GM19035 (cell line): ENCODE results near the gene LDLRAD3.
A peak's percentile ranks its signal among the peaks of the same experiment; 100 is the strongest.

Experiments
- ATAC-seq: cut with Tn5 transposase; IDR thresholded peaks from one replicate; pipeline ENCODE4 v1.9.1; 2021; ENCODE audit not compliant: unreplicated experiment

The LDLRAD3 gene

DNA sequence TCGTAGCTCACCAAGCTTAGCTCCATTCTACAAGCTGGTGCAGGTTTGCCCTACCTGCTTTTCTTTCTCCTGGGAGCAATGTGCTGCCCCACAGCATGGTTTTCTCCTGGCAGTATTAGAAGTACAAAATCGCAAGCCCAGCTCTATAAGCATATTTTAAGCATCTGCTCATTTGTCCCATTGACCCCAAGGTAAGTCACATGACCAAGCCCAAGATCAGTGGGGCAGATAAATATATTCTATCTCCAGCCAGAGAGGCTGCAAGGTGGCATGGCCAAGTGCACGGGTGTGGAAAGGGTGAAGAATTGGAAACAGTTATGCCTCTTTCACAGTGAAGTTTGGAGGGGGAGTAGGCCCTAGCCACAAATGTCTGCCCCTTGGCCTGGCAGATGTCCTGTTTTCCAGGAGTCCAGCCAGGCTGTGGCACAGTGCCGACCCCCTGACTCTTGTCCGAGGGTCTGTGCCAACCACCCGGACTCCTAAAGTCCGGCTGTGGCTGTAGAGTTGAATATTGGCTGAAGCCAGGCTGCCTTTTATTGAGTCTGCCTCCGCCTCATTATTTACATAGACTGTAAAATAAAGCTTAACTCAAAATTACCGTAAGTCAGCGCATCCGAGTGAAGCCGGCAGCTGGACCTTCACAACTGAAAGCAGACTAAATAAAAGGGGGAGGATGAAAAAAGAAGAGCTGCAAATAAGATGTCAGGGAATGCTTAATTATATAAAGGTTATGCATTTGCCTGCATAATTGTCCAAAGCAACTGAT, 179.7 kb downstream of the LDLRAD3 start:
- no peak for ATAC-seq

- ATAC-seq = no peak
These were observed 182.8 kb downstream of the LDLRAD3 start for GRCh38 chr11:36126678-36127077.

GRCh38 chr11:36127550-36127949, 183.7 kb downstream of the LDLRAD3 start:
- no peak for ATAC-seq

DNA sequence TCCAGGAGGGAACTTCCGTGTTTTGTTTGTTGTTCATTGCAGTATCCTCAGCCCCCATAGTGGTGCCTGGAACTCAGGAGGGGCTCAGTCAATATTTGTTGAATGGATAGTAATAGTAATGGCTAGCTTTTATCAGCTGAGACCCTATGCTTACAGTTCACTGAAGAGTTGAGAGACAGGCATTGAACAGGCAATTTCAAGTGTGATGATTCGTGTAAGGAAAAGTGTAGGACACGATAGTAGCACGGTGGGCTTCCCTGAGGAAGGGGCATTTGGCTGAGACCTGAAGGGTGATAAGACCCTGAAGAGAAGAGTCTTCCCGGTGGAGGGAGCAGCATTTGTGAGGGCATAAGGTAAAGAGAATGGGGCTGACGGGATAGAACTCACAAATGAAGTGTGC, 186.1 kb downstream of the LDLRAD3 start:
- no peak for ATAC-seq

- ATAC-seq = no peak
These were observed 186.5 kb downstream of the LDLRAD3 start for GRCh38 chr11:36130401-36130800.

- no peak for ATAC-seq
These were observed 188.0 kb downstream of the LDLRAD3 start for GRCh38 chr11:36131721-36132397.

- ATAC-seq = no peak
These were observed 189.1 kb downstream of the LDLRAD3 start for GRCh38 chr11:36132940-36133339.

DNA sequence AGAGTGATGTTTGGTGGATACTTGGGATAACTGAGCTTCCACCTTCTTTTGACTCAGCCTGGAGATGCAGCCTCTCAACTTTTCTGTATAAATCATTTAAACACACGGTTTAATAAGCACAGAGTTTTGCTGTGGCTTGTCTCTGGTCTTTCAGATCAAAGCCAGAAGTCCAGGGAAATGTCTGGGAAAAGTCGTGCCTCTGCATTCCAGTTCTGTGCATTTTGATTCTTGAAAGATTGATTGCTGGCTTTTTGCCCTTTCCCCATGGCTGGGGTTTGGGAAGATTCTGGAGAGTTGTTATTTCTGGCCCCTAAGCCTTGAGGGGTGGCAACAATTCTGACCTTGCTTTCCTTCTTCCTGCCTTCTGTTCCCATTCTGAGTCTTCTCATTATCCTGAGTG, 191.2 kb downstream of the LDLRAD3 start:
- ATAC-seq = no peak

DNA sequence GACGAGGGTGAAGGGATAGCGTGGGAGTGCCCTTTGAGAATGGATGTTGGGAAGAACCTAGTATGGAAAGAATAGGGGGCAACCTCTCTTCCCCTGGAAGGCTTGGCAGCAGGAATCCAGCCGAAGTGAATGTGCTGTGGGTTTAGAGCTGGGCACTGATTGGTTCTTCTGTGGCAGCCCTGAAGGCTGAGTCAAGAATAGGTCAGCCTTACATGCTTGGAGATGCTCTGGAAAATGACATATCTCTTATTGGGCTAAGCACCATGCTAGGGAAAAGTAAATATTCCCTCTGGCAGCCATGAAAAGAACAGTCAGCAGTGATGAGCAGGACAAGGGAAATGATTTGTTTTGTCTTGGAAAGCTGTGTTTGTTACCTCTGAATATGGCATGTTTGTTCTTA, 195.9 kb downstream of the LDLRAD3 start:
- no peak for ATAC-seq

GRCh38 chr11:36141196-36141953, 197.5 kb downstream of the LDLRAD3 start:
- ATAC-seq = no peak

- ATAC-seq = no peak
These were observed 198.1 kb downstream of the LDLRAD3 start for GRCh38 chr11:36141956-36142355.

DNA sequence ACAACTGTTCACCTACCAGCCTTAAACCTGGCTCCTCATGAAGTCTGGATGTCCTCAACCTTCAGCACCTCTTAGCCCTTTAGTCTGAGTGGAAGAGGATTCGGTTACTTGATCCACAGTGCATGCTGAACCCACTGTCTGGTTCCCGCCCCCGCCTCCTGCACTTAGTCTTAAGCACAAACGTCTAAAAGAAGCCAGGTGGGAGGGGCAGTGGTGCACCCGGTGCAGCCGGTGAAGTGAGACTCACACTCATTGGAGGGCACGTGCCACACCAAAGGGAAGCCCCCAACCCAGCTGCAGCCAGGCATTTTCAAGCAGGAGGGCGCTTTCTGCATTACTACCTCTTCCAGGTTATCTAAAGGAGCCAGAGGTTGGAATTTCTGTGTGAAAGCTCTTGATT, 198.6 kb downstream of the LDLRAD3 start:
- ATAC-seq = no peak

GRCh38 chr11:36142879-36143278, 199.0 kb downstream of the LDLRAD3 start:
- no peak for ATAC-seq

DNA sequence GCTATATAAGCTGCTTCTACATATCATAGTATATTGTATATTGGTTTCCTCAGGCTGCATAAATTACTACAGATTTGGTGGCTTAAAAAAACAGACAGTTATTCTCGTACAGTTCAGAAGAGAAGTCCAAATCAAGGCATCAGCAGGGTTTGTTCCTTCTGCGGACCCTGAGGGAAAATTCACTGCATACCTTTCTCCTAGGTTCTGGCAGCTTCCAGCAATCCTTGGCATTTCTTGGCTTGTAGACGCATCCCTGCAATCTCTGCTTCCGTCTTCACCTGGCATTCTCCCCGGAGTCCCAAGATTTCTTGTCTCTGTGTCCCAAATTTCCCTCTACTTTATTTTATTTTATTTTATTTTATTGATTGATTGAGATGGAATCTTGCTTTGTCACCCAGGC, 202.6 kb downstream of the LDLRAD3 start:
- ATAC-seq = no peak

DNA sequence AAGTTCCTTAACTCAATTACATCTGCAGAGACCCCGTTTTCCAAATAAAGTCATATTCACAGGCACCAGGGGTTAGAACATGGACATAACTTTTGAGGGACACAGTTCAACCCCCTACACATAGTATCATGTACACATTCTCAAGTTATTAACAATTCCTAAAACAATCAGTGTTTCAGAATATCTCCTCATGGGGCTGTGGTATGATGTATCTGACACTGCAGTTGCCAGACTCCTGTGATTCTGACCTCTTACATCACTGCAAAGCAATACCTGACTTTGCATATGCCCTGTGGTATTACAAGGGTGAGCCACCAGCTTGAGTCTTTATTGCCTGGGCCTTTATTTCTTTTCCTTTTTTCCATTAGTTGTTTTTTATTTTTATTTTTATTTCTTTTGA, 203.6 kb downstream of the LDLRAD3 start:
- ATAC-seq = no peak

- no peak for ATAC-seq
These were observed 204.8 kb downstream of the LDLRAD3 start for GRCh38 chr11:36148701-36149100.

- ATAC-seq = peak; percentile 61
These were observed 205.8 kb downstream of the LDLRAD3 start for GRCh38 chr11:36149538-36150242.

DNA sequence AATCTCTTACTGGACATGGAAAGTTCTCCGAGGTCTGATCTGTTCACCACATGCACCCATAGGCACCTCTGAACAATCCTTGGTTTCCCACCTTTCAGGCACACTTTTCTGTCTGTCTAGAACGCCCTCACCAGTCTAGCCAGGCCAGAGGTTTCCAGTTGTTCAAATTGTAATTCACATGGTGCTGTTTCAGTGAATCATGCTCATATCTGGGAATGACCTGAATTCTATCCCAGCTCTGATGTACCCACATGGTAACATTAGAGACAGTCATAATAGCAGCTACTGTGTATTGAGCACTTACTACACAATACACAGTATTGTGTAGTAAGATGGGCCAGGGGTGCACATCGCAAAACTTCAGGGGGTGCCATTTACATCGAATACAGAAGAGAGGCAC, 207.1 kb downstream of the LDLRAD3 start:
- ATAC-seq = no peak

- ATAC-seq = no peak
These were observed 208.2 kb downstream of the LDLRAD3 start for GRCh38 chr11:36151933-36152580.

DNA sequence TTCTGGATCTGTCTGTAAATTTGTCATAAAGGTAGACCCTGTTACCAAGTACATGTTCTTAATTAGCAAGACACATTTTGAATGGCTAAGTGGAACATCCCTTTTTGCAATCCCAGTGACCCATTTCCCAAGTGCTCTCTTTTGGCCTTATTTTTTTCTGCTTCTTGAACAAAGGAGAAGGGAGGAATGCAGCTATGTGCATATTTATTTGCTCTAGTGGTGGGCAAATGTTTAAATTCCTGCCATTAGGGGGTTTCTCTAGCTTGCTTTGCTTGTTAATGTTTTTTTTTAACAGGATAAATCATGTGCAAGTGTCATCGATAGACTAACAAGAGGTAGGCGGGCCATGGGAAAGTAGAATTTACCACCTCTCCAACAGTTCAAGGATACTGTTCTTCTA, 209.7 kb downstream of the LDLRAD3 start:
- ATAC-seq = no peak

- no peak for ATAC-seq
These were observed 211.3 kb downstream of the LDLRAD3 start for GRCh38 chr11:36155124-36155561.
